Iris pigment epithelial cell (primary cell): ENCODE measurements around the gene SGTA.
"Not testable (repeated sequence)": the region's sequence is repeated elsewhere in the genome, so short reads cannot be mapped to it uniquely, and the experiment has no call there.

Experiments
- DNase-seq: peaks from one replicate; pipeline ENCODE4 v3.0.0-alpha.2; 2011; ENCODE audit warnings: low read depth

The SGTA gene

GRCh38 chr19:2782936-2783780, at the start of gene SGTA:
SGTA (minus strand) TSS chr19:2783273; CDS start chr19:2769068, 14,205 bp downstream.
- DNase-seq = peak; percentile 99

GRCh38 chr19:2827840-2828489, 44.9 kb upstream of the SGTA start:
- DNase-seq = no peak

GRCh38 chr19:2827022-2827421, 43.9 kb upstream of the SGTA start:
- no peak for DNase-seq

- DNase-seq = no peak
Measured at GRCh38 chr19:2824129-2824528, 41.1 kb upstream of the SGTA start.

- no peak for DNase-seq
Measured at GRCh38 chr19:2823646-2824045, 40.6 kb upstream of the SGTA start.

GRCh38 chr19:2822846-2823245, 39.8 kb upstream of the SGTA start:
- DNase-seq = no peak

- no peak for DNase-seq
Measured at GRCh38 chr19:2820112-2820702, 37.1 kb upstream of the SGTA start.

GRCh38 chr19:2819540-2820111, 36.6 kb upstream of the SGTA start, which contains the start of gene ZNF554:
ZNF554 (plus strand) TSS chr19:2819868; CDS start chr19:2820072, 204 bp downstream.
- peak; percentile 93 for DNase-seq

- not testable (repeated sequence) for DNase-seq
Measured at GRCh38 chr19:2817237-2817829, 34.3 kb upstream of the SGTA start.

- no peak for DNase-seq
Measured at GRCh38 chr19:2816641-2817040, 33.6 kb upstream of the SGTA start.

GRCh38 chr19:2815923-2816322, 32.9 kb upstream of the SGTA start:
- no peak for DNase-seq

GRCh38 chr19:2815191-2815614, 32.1 kb upstream of the SGTA start:
- no peak for DNase-seq

GRCh38 chr19:2814426-2814825, 31.4 kb upstream of the SGTA start:
- DNase-seq = no peak

GRCh38 chr19:2813235-2814160, 30.4 kb upstream of the SGTA start:
- no peak for DNase-seq

GRCh38 chr19:2812414-2813234, 29.6 kb upstream of the SGTA start:
- DNase-seq = no peak

- no peak for DNase-seq
Measured at GRCh38 chr19:2811735-2812413, 28.8 kb upstream of the SGTA start.

- DNase-seq = no peak
Measured at GRCh38 chr19:2811221-2811722, 28.2 kb upstream of the SGTA start.

GRCh38 chr19:2810141-2811091, 27.3 kb upstream of the SGTA start:
- DNase-seq = no peak
